ENCODE measurements around the gene PRUNE2.

PRUNE2 gene

GRCh38 chr9:76772686-76773445 lies 133.0 kb downstream of the PRUNE2 start:
- no peak for DNase-seq (ENCODE audit: extremely low spot score)
- CTCF ChIA-PET = no interaction called here
- POLR2A ChIA-PET = no interaction called here
- TF ChIP-seq SP1 (IDR thresholded peaks at IDR 0.05) = no peak
- TF ChIP-seq L3MBTL2 (conservative IDR thresholded peaks at IDR 0.05) = no peak
- no peak for TF ChIP-seq FOXM1 (IDR thresholded peaks at IDR 0.05; ENCODE audit: borderline replicate concordance)
- TF ChIP-seq TARDBP (IDR thresholded peaks at IDR 0.05) = no peak
- no peak for TF ChIP-seq HDGF (IDR thresholded peaks at IDR 0.05; ENCODE audit: borderline replicate concordance)
- no peak for TF ChIP-seq ARNT (IDR thresholded peaks at IDR 0.05)
- no peak for TF ChIP-seq FOXK2 (IDR thresholded peaks at IDR 0.05)
- no peak for TF ChIP-seq FOXA1 (IDR thresholded peaks at IDR 0.05)
- TF ChIP-seq SUZ12 (IDR thresholded peaks at IDR 0.05) = no peak

- CTCF ChIA-PET = no interaction called here
- POLR2A ChIA-PET = no interaction called here
- TF ChIP-seq SP1 (IDR thresholded peaks at IDR 0.05) (no peak), CTBP1 (IDR thresholded peaks at IDR 0.05; ENCODE audit: borderline replicate concordance) (no peak), BHLHE40 (IDR thresholded peaks at IDR 0.05; ENCODE audit: borderline replicate concordance) (no peak), TARDBP (IDR thresholded peaks at IDR 0.05) (no peak), ZNF384 (IDR thresholded peaks at IDR 0.05) (no peak), FOXK2 (IDR thresholded peaks at IDR 0.05) (no peak), NFRKB (IDR thresholded peaks at IDR 0.05) (no peak), LEF1 (IDR thresholded peaks at IDR 0.05; ENCODE audit: borderline replicate concordance) (no peak), L3MBTL2 (conservative IDR thresholded peaks at IDR 0.05) (no peak), PKNOX1 (IDR thresholded peaks at IDR 0.05) (no peak), FOXA1 (IDR thresholded peaks at IDR 0.05) (no peak), ELF4 (IDR thresholded peaks at IDR 0.05) (no peak), FOXM1 (IDR thresholded peaks at IDR 0.05; ENCODE audit: borderline replicate concordance) (no peak), SUZ12 (IDR thresholded peaks at IDR 0.05) (no peak), ARNT (IDR thresholded peaks at IDR 0.05) (no peak), HDGF (IDR thresholded peaks at IDR 0.05; ENCODE audit: borderline replicate concordance) (no peak)
- no peak for DNase-seq (ENCODE audit: extremely low spot score)
These were observed 139.8 kb downstream of the PRUNE2 start for GRCh38 chr9:76766126-76766525.

GRCh38 chr9:76764138-76764537 lies 141.8 kb downstream of the PRUNE2 start, which contains the start of gene PCA3:
TSS of gene PCA3 (plus strand) at chr9:76764438.
- TF ChIP-seq FOXM1 (IDR thresholded peaks at IDR 0.05; ENCODE audit: borderline replicate concordance) (no peak), TARDBP (IDR thresholded peaks at IDR 0.05) (no peak), LEF1 (IDR thresholded peaks at IDR 0.05; ENCODE audit: borderline replicate concordance) (no peak), SP1 (IDR thresholded peaks at IDR 0.05) (no peak), ELF4 (IDR thresholded peaks at IDR 0.05) (no peak), ZNF384 (IDR thresholded peaks at IDR 0.05) (no peak), CTBP1 (IDR thresholded peaks at IDR 0.05; ENCODE audit: borderline replicate concordance) (no peak), NFRKB (IDR thresholded peaks at IDR 0.05) (no peak), ARNT (IDR thresholded peaks at IDR 0.05) (no peak), FOXA1 (IDR thresholded peaks at IDR 0.05) (no peak), FOXK2 (IDR thresholded peaks at IDR 0.05) (no peak), BHLHE40 (IDR thresholded peaks at IDR 0.05; ENCODE audit: borderline replicate concordance) (no peak), HDGF (IDR thresholded peaks at IDR 0.05; ENCODE audit: borderline replicate concordance) (no peak), SUZ12 (IDR thresholded peaks at IDR 0.05) (no peak), PKNOX1 (IDR thresholded peaks at IDR 0.05) (no peak), L3MBTL2 (conservative IDR thresholded peaks at IDR 0.05) (no peak)
- ChIA-PET CTCF (no interaction called here), POLR2A (no interaction called here)
- no peak for DNase-seq (ENCODE audit: extremely low spot score)

GRCh38 chr9:76761448-76761847 lies 144.5 kb downstream of the PRUNE2 start:
- ChIA-PET CTCF (no interaction called here), POLR2A (no interaction called here)
- TF ChIP-seq CTBP1 (IDR thresholded peaks at IDR 0.05; ENCODE audit: borderline replicate concordance) (no peak), NFRKB (IDR thresholded peaks at IDR 0.05) (no peak), L3MBTL2 (conservative IDR thresholded peaks at IDR 0.05) (no peak), ARNT (IDR thresholded peaks at IDR 0.05) (no peak), ELF4 (IDR thresholded peaks at IDR 0.05) (no peak), LEF1 (IDR thresholded peaks at IDR 0.05; ENCODE audit: borderline replicate concordance) (no peak), FOXA1 (IDR thresholded peaks at IDR 0.05) (no peak), ZNF384 (IDR thresholded peaks at IDR 0.05) (no peak), TARDBP (IDR thresholded peaks at IDR 0.05) (no peak), FOXM1 (IDR thresholded peaks at IDR 0.05; ENCODE audit: borderline replicate concordance) (no peak), PKNOX1 (IDR thresholded peaks at IDR 0.05) (no peak), BHLHE40 (IDR thresholded peaks at IDR 0.05; ENCODE audit: borderline replicate concordance) (no peak), FOXK2 (IDR thresholded peaks at IDR 0.05) (no peak), HDGF (IDR thresholded peaks at IDR 0.05; ENCODE audit: borderline replicate concordance) (no peak), SP1 (IDR thresholded peaks at IDR 0.05) (no peak)
- DNase-seq (ENCODE audit: extremely low spot score) = no peak

- ChIA-PET CTCF (no interaction called here), POLR2A (no interaction called here)
- no peak for TF ChIP-seq HDGF (IDR thresholded peaks at IDR 0.05; ENCODE audit: borderline replicate concordance)
- TF ChIP-seq PKNOX1 (IDR thresholded peaks at IDR 0.05) = no peak
- no peak for TF ChIP-seq FOXA1 (IDR thresholded peaks at IDR 0.05)
- TF ChIP-seq SP1 (IDR thresholded peaks at IDR 0.05) = no peak
- no peak for TF ChIP-seq L3MBTL2 (conservative IDR thresholded peaks at IDR 0.05)
- TF ChIP-seq TARDBP (IDR thresholded peaks at IDR 0.05) = no peak
- TF ChIP-seq ELF4 (IDR thresholded peaks at IDR 0.05) = no peak
- no peak for TF ChIP-seq ARNT (IDR thresholded peaks at IDR 0.05)
- TF ChIP-seq ZNF384 (IDR thresholded peaks at IDR 0.05) = no peak
- no peak for TF ChIP-seq BHLHE40 (IDR thresholded peaks at IDR 0.05; ENCODE audit: borderline replicate concordance)
- TF ChIP-seq FOXK2 (IDR thresholded peaks at IDR 0.05) = no peak
- no peak for TF ChIP-seq SUZ12 (IDR thresholded peaks at IDR 0.05)
- no peak for DNase-seq (ENCODE audit: extremely low spot score)
These were observed 146.2 kb downstream of the PRUNE2 start for GRCh38 chr9:76759732-76760131.

All from HEK293T (cell line).